Mucosa of rectum (tissue), 2 donors: ENCODE measurements around the gene TBC1D24.

Experiments
- H3K27ac ChIP-seq, 2 donors: one replicate each; pipeline ENCODE4 v1.7.0; 2013; ENCODE audit warnings: inconsistent platforms in 2 of 2, low read depth in 2 of 2, low read length in 2 of 2
- H3K27me3 ChIP-seq, 2 donors: one replicate each; pipeline ENCODE4 v1.7.0; 2013; ENCODE audit warnings: low read length in 2 of 2; ENCODE audit not compliant: control insufficient read depth in 2 of 2, insufficient read depth in 2 of 2
- H3K36me3 ChIP-seq, 2 donors: one replicate each; pipeline ENCODE4 v1.7.0; 2013; ENCODE audit warnings: low read length in 2 of 2; ENCODE audit not compliant: control insufficient read depth in 2 of 2, insufficient read depth in 2 of 2
- H3K4me1 ChIP-seq, 2 donors: one replicate each; pipeline ENCODE4 v1.7.0; 2013; ENCODE audit warnings: low read length in 2 of 2, mild to moderate bottlenecking in 1 of 2; ENCODE audit not compliant: control insufficient read depth in 2 of 2, insufficient read depth in 2 of 2
- H3K4me3 ChIP-seq, 2 donors: one replicate each; pipeline ENCODE4 v1.7.0; 2013; ENCODE audit warnings: low read length in 2 of 2
- H3K9ac ChIP-seq, 2 donors: one replicate each; pipeline ENCODE4 v1.7.0; 2013; ENCODE audit warnings: low read length in 2 of 2, low read depth in 1 of 2, mild to moderate bottlenecking in 1 of 2
- H3K9me3 ChIP-seq, 2 donors: one replicate each; pipeline ENCODE4 v1.7.0; 2013; ENCODE audit warnings: low read length in 2 of 2; ENCODE audit not compliant: control insufficient read depth in 2 of 2
- donor health status: healthy.
- donor health status: Normal muscosa, but diverticular disease.

Gene TBC1D24

DNA sequence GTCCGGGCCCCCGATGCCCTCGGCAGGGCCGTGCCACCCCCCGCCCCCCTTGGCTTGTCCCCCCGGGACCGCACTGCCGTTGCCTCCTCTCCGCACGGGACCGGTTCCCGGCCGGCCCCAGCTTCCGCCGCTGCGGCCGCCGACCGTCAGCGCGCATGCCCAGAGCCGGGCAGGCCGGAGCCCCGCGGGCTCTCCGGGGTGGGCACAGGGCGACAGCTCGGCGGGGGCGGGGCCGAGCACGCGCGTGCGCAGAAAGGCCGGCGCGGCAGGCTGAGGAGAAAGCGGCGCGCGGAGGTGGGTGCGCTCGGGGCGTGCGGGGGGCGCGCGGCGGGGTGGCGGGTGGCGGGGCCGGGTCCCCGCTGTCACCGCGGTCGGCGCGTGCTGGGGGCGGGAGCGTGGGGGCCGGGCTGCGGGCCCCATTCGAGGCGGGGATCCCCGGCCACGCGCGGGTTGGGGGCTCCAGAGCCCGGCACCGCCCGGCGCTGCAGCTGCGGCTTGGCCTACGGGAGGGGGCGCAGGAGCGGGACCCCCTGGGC lies at the start of gene TBC1D24:
TSS of gene TBC1D24 (plus strand) at position 251 of the 536 bp plus-strand sequence. CDS start 21,022 bp downstream, outside the sequence.
- Histone ChIP-seq H3K4me1 (peaks cover 16 to 23% of the 10 kb centered on the region in 2 donors), H3K27me3 (peaks cover 22 to 29% of the 10 kb centered on the region in 2 donors), H3K36me3 (no peaks in the 10 kb centered on the region), H3K27ac (peak within 1 kb of the TSS; percentile 50 to 68), H3K9ac (peak within 1 kb of the TSS; percentile 52 to 79), H3K9me3 (no peaks in the 10 kb centered on the region), H3K4me3 (peak within 1 kb of the TSS; percentile 74)

DNA sequence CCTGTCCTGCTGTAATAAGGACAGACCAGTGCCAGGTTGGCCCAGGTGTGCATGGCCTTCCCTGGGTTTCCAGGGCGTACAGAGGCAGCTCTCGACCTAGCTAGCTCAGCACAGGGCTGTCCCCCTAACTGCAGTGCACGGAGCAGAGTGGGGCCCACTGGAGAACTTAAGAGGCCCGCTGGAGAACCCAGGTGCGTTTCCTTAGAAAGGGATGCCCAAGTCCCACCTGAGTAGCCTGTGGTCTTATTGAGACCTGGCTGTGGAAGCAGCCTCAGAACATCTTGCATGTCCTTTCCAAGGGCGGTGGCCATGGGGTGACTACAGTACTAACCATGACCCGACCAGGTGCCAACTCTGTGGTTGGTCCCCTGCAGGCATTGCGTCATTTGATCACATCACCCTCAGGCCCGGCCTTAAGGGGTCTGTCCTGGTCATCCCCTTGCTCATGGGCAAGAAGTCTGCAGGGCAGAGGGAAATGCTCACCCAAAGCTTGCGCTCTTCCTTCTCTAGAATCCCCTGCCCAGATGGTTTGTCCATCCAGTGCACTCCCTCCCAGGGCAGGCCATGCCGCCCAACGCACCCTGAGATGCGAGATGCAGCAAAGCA lies 49.0 kb upstream of the TBC1D24 start:
- H3K9ac ChIP-seq: no peak overlapping the region
- H3K4me3 ChIP-seq: no peak overlapping the region
- no peaks in the 10 kb centered on the region for H3K9me3 ChIP-seq
- H3K27ac ChIP-seq: no peak overlapping the region
- H3K27me3 ChIP-seq: no peaks in the 10 kb centered on the region
- H3K4me1 ChIP-seq: peaks cover 12 to 17% of the 10 kb centered on the region in 2 donors
- H3K36me3 ChIP-seq: no peaks in the 10 kb centered on the region

DNA sequence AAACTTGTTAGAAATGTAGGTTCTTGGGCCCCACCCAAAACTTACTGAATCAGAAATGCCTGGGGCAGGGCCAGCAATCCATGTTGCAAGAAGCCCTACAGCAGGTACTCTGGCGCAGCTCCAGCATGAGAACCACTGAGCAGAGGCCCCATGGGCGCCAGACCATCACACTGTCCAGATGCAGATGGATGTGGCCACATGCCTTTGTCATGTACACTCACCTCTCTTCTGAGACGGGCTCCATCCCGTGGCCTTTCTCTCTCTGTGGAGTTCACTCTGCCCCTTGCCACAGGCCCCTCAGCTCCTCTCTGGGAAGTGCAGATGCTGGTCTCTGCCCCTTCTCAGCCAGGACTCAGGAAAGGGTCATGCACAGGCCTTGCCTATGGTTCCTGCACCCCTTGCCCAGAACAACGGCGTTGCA lies 48.0 kb upstream of the TBC1D24 start:
- Histone ChIP-seq H3K9me3 (no peaks in the 10 kb centered on the region), H3K4me3 (no peak overlapping the region), H3K9ac (no peak overlapping the region), H3K4me1 (peaks cover 12 to 17% of the 10 kb centered on the region in 2 donors), H3K36me3 (no peaks in the 10 kb centered on the region), H3K27me3 (no peaks in the 10 kb centered on the region), H3K27ac (no peak overlapping the region)

DNA sequence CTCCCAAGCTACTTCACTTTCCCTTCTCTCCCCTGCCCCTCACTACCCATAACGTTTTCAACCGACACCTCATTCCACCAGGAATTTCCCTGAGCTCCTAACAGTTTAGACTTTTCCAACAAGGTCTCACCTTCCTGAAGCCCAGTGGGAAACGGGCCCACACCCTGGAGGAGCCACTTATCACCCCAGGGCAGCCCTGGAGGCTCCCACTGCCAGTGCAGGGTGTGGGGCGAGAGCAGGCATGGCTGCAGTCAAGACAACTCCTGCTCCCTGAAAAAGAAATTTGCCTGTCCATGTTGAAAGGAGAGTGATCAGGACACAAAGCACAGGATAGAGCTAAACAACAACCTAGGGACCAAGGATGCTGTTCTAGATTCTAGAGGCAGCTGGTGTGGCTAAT lies 47.4 kb upstream of the TBC1D24 start:
- Histone ChIP-seq H3K27me3 (no peaks in the 10 kb centered on the region), H3K36me3 (no peaks in the 10 kb centered on the region), H3K9ac (no peak overlapping the region), H3K27ac (no peak overlapping the region), H3K9me3 (no peaks in the 10 kb centered on the region), H3K4me1 (peaks cover 12 to 17% of the 10 kb centered on the region in 2 donors), H3K4me3 (no peak overlapping the region)

DNA sequence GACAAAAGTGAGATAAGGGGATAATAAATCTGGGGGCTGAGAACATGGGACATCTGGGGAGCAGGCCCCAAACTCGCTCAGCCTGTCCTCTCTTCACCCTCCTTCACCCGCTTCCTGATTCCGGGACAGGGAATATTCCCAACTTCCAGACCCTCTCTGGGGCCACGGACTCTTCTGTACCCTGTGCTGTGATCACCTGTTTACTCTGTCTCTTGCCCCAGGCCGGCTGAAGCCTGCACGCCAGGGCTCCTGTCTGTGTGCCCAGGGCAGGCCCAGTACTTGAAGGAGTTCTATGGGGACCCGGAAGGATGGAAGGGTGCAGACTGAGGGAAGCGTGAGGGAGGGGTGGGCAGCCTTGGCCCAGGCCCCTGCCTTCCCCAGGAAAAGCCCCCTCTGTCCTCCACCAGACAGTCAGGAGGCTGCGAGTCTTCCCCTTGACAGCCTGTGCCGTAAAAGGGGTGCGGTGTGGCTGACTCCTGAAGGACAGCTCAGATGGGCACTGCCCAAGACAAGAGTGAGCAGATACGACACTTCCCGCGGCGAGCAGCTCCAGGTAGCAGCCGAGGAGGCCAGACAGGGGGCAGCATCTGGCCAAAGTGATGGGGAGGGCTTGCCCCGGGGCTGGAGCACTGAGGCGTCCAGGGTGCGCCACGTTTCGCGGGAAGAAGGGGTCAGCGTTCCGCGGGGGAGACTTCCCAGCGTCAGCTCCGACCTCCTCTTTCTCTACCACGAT lies 46.7 kb upstream of the TBC1D24 start:
- H3K9me3 ChIP-seq: no peaks in the 10 kb centered on the region
- peak overlapping the region; percentile 43 to 67 for H3K27ac ChIP-seq
- peaks cover 0 to 3% of the 10 kb centered on the region in 2 donors for H3K36me3 ChIP-seq
- no peaks in the 10 kb centered on the region for H3K27me3 ChIP-seq
- H3K9ac ChIP-seq: peak overlapping the region; percentile 68 to 78
- peaks cover 12 to 17% of the 10 kb centered on the region in 2 donors for H3K4me1 ChIP-seq
- peak overlapping the region; percentile 74 to 77 for H3K4me3 ChIP-seq

DNA sequence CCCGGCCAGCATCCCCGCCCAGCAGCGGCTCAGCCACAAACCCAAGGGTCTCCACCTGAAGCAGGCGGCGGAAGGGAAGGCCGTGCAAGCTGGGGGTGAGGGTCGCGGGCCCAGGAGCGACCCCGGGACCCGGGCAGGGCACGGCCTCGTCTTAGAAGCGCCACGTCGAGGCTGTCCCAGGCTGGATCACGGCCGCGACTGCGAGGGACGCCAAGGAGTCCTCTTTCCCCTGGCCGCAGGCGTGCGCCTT lies 46.2 kb upstream of the TBC1D24 start:
- H3K9ac ChIP-seq: peak overlapping the region; percentile 68 to 78
- H3K27ac ChIP-seq: peak overlapping the region; percentile 43 to 67

DNA sequence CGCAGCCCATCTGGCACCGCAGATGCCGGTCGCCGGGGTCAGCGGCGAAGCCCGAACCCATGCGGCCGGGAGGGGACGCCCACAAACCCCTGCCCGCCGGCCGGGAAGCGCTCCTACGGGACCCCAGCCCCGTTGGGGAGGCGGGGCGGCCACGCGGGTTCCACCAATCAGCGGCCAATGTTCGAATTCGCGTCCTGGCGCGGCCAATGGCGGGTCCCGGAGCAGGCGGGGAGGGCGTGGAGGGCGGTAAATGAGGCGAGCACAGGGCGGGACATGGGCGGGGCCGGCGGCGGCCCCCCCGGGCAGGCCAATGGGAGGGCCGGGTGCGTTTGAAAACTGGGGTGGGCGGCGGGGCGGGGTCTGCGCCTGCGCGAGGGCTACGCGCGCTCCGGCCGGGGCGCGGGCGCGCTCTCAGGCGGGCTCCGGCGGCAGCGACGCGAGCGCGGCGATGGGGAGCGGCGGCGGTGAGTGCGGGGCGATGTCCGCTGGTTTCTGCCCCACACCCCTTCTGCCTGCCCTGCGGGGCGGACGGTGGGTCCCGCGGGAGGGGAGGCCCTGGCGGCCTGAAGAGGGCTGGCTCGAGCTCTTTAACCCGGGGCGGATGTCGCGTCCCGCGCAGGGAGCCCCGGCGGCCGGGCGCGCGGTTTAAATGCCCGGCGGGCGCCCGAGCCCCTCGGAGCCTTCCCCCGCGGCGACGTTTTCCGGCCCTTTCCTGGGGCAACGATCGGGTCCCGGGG lies 45.7 kb upstream of the TBC1D24 start, which contains the start of gene CCNF:
TSS of gene CCNF (plus strand) at position 414 of the 737 bp plus-strand sequence. CDS start at position 449, 35 bp downstream.
- Histone ChIP-seq H3K9ac (peak within 1 kb of the TSS; percentile 68 to 78), H3K36me3 (peaks cover 0 to 3% of the 10 kb centered on the region in 2 donors), H3K9me3 (no peaks in the 10 kb centered on the region), H3K27ac (peak within 1 kb of the TSS; percentile 43 to 67), H3K4me3 (peak within 1 kb of the TSS; percentile 77 to 79), H3K4me1 (peaks cover 12 to 17% of the 10 kb centered on the region in 2 donors), H3K27me3 (no peaks in the 10 kb centered on the region)

More for the DNA sequence above, 46.2 kb upstream of the TBC1D24 start:
- no peaks in the 10 kb centered on the region for H3K9me3 ChIP-seq
- peaks cover 0 to 3% of the 10 kb centered on the region in 2 donors for H3K36me3 ChIP-seq
- H3K4me3 ChIP-seq: peak overlapping the region; percentile 74 to 77
- no peaks in the 10 kb centered on the region for H3K27me3 ChIP-seq
- H3K4me1 ChIP-seq: peaks cover 12 to 17% of the 10 kb centered on the region in 2 donors

DNA sequence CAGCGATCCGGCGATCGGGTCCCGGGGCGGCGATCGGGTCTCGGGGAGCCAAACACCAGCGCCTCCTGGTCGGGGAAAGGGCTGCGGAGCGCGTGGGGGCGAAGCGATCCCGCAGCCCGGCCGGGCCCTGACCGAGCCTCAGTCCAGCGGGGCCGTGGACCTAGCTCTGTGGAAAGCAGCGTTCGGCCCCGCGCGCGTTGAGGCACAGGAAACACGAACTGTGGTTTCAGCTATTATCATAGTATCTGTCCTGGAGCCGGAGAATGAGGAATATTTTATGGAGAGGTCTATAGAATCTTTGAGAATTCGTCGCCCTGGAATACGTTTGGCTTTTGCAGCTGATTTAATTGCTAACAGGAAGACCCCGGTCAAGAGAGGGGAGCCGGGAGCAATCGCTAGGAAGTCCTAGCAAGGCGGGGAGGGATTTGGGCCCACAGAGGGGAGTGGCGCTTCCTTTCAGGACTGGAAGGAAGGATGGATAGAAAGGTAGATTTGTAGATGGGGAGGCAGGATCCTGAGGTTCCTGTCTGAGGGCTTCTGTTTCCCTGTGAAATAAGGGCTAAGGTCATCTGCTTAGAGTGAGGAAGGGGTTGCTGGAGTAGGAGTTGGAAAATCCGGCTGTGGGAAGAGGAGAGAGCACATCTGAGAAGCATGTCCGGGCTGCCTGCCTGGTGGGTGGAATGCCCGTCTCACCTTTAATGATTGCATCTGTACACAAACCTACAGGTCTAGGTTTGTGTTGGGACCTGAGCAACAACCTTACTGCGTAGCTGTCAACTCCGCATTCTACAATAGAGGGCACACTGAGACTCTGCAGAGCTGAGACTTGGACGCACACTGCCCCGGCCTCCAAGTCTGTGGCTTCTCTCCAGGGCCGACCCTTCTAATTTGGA lies 44.9 kb upstream of the TBC1D24 start:
- Histone ChIP-seq H3K27ac (no peak overlapping the region), H3K36me3 (peaks cover 2 to 3% of the 10 kb centered on the region in 2 donors)

DNA sequence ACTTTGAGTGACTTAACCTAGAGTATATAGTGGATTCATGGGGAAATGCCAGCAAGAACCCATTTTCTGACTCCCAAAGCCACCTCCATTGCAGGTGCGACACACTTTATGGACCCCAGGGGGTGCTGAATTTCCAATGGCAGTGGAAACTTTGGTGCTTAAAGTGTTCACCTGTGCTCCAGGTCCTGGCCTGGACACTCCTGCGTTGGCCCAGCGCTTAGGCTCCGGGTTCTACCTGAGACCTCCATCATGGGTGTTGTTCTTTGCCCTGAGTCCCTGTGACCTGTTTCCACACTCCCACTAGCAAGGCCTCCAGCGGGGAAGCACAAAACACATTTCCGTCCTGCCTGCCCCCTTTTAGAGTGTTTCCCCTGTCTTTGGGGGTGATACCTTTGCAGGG lies 42.6 kb upstream of the TBC1D24 start:
- Histone ChIP-seq H3K9me3 (no peaks in the 10 kb centered on the region), H3K4me3 (no peak overlapping the region), H3K36me3 (peaks cover 3 to 9% of the 10 kb centered on the region in 2 donors), H3K27me3 (no peaks in the 10 kb centered on the region), H3K9ac (no peak overlapping the region), H3K27ac (no peak overlapping the region), H3K4me1 (peaks cover 12 to 17% of the 10 kb centered on the region in 2 donors)

More for the DNA sequence above, 44.9 kb upstream of the TBC1D24 start:
- no peaks in the 10 kb centered on the region for H3K27me3 ChIP-seq
- H3K9ac ChIP-seq: peak overlapping the region; percentile 56 to 78
- peaks cover 12 to 17% of the 10 kb centered on the region in 2 donors for H3K4me1 ChIP-seq
- H3K9me3 ChIP-seq: no peaks in the 10 kb centered on the region
- peak overlapping the region; percentile 73 to 79 for H3K4me3 ChIP-seq
